GM18873 (cell line): Measurements from ENCODE around the gene SUSD4.

Experiments used
- ATAC-seq: cut with Tn5 transposase; IDR thresholded peaks from one replicate; pipeline ENCODE4 v1.9.1; 2021; ENCODE audit warnings: mild to moderate bottlenecking, moderate library complexity, moderate number of reproducible peaks; ENCODE audit not compliant: unreplicated experiment, low FRiP score

SUSD4 gene

DNA sequence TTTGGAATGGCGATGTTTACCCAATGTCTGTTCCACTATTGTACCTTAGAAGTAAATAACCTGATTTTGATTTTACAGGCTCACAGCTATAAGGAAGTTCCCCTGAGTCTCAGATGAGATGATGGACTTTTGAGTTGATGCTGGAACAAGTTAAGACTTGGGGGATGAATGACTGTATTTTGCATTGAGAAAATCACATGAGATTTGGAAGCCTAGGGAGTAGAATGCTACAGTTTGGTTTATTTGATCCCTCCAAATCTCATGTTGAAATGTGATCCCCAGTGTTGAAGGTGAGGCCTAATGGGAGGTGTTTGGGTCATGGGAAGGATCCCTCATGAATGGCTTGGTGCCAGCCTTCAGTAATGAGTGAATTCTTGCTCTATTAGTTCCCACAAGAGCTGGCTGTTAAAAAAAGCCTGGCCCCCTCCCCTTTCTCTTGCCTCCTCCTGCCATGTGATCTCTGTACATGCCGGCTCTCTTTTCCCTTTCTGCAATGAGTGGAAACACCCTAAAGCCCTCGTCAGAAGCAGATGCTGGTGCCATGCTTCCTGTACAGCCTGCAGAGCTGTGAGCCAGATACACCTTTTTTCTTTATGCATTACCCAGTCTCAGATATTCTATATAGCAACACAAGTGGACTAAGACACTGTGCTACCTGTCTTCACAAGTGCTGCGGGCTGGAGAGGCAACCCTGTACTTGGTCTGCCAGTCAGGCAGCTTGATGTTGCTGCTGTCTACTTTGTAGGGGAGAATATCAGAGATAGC, 143.9 kb downstream of the SUSD4 start:
- ATAC-seq = no peak

- ATAC-seq = no peak
Observed at GRCh38 chr1:223219318-223219635, 144.7 kb downstream of the SUSD4 start.

DNA sequence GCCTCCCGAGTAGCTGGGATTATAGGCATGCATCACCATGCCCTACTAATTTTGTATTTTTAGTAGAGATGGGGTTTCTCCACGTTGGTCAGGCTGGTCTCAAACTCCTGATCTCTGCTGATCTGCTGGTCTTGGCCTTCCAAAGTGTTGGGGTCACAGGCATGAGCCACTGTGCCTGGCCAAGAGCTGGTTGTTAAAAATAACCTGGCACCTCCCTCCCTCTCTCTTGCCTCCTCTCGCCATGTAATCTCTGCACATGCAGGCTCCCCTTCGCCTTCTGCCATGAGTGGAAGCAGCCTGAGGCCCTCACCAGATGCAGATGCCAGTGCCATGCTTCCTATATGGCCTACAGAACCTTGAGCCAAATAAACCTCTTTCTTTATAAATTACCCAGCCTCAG, 146.2 kb downstream of the SUSD4 start:
- no peak for ATAC-seq

DNA sequence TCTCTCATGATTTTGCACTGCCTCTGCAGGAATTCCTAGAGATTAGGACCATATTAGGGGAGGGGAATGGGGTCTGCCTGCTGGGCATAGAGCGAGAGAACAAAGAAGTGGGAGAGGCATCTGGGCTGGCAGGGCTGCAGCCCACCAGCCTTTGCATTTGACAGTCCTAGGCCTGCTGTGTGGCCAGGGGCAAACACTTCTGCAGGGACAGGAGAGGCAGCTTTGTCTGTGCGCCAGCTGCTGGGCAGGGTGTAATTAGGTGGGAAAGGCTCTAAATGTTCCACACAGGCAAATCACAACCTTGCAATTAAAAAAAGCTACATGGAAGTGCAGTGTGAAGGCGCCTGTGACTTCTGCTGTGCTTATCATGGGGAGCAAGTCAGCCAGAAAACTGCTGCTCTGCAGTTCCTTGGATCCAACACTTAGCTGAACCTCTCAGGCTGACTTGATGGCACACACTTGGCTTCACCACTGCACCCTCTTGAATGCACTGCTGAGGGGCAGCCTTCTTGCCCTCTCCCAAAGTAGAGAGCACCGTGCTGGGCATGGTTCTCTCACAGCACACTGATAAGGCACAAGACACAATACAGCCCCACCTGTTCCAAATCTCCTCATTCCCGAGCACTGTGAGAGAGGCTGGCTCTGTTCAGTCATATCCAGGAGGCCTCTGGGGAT, 147.3 kb downstream of the SUSD4 start:
- ATAC-seq = no peak

DNA sequence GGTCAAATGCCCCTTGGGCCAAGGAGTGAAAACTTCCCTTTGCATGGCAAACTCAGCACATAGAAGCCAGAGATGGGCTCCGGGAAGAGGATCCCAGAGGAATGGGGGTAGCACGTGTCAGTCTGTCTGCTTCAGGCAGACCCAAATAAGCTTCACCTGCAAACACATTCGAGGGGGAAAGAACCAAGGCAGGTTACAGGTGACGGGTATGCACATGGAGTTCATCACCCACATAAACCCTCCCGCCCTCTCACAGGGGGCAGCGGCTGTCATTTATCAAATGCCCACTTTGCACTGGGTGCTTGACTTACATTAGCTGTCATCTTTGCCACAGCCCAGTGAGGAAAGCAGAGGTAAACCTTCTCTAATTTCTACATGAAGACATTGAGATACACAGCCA, 147.9 kb downstream of the SUSD4 start:
- no peak for ATAC-seq

GRCh38 chr1:223215026-223215425, 148.9 kb downstream of the SUSD4 start:
- no peak for ATAC-seq

GRCh38 chr1:223214261-223214807, 149.6 kb downstream of the SUSD4 start:
- no peak for ATAC-seq

DNA sequence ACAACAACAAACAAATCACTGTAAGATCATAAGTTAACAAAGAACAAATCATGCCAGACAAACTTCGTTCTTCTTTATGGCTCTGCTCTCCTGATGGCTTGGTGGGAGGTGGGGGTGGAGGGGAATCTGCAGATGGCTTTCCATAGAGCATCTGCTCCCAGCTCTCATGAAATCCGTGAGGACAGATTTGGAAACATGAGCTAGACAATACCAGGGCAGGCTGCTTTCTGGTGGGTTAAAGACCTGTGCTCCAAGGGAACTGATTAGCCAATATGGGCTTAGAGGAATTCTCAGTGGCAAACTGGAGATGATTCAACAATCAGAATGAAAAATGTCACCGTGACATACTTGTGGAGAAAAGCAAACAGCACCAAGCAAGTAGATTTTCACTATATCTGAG, 151.5 kb downstream of the SUSD4 start:
- no peak for ATAC-seq

DNA sequence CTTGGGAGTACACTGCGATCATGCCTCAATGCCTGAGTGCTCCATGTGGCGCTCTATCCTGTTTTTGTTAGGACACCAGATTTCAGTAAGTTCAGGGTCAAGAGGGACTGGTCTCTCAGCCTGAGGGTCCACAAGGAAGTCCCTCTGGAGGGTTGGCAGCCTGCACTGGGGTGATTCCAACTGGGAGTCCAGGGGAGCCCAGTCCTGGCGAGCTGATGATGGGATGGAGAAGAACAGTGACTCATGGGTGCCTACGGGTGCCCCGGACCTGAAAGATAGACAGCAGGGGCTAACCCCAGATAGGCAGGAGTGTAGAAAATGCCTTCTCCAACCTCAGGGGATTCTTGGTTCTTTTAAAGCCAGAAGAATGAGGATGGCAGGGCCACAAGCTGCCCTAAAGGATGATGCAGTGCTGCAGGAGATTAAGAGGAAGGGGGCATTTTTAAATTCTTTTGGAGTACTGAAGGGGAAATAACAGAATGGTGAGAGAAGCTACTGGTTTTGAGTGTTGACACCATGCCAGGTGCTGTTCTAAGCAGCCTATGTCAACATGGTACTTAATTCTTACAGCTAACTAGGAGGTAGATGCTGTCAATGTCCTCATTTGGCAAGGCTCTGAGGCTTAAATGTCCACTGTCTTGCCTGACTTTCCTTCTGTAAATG, 152.5 kb downstream of the SUSD4 start:
- no peak for ATAC-seq

DNA sequence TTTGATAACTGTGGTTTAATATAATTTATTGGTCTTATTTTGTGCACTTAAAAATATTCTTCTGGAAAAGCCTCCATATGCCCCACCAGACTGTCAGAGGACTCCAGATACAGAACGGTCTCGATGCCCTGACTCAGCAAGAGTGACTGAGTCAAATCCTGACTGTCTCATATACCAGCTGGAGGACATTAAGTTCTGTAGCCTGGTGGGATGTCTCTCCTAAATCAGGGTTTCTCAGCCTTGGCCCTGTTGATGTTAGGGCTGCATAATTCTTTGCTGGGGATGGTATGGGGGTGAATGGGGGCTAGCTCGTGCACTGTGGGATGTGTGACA, 153.2 kb downstream of the SUSD4 start:
- no peak for ATAC-seq

GRCh38 chr1:223209992-223210787, 153.8 kb downstream of the SUSD4 start:
- no peak for ATAC-seq

- ATAC-seq = no peak
Observed at GRCh38 chr1:223209293-223209898, 154.6 kb downstream of the SUSD4 start.

GRCh38 chr1:223208164-223209076, 155.6 kb downstream of the SUSD4 start:
- ATAC-seq = no peak

DNA sequence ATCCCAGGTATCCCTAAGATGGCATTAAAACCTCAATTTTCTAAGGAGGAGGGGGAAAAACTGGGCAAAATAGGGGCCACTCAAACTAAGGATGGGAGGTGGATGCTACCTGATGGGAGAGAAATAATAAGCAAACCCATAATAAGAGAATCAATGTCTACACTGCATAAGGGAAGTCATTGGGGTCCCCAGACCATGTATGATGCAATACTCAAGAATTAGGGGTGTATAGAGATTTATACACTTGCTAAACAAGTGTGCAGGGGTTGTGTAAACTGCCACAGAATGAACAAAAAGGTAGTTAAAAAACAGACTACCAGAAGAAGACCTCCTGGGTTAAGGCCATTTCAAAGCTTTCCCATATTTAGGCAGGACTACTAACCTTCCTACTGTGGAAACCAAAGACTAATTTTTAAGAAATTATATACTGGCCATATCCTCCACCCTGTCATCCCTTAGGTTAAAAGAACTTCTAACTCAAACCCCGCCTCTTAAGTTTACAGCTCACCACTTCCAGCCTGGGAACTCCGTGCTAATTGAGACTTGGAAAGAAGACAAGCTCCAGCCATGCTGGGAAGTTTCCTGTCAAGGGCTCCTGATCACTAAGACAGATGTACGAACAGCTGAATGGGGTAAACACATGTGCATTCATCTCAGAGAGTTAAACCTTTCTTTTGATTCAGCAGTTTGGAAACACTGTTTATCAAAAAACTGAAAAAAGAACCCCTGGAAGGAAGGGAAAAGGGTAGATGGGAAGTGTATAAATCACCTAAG, 156.5 kb downstream of the SUSD4 start:
- no peak for ATAC-seq

DNA sequence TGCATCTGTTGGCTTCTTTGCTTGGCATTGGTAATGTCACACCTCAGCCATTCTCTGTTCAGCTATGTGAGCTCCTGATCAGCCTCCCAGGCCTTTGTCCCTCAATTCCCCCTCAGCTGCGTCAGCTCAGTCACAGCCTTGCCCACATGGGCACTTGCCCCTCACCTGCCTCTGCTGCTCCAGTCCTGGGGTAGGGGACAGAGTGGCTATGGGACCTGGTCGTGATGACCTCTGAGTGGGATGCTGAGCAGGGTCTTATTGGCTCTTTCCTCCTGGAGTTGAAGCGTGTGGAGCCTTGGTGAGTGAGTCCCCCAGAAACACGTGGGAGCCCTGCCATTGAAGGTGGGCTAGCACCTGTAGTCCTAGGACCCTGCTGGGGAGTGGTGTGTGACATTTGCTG, 159.6 kb downstream of the SUSD4 start:
- ATAC-seq = no peak

GRCh38 chr1:223203694-223204093, 160.3 kb downstream of the SUSD4 start:
- ATAC-seq = no peak

DNA sequence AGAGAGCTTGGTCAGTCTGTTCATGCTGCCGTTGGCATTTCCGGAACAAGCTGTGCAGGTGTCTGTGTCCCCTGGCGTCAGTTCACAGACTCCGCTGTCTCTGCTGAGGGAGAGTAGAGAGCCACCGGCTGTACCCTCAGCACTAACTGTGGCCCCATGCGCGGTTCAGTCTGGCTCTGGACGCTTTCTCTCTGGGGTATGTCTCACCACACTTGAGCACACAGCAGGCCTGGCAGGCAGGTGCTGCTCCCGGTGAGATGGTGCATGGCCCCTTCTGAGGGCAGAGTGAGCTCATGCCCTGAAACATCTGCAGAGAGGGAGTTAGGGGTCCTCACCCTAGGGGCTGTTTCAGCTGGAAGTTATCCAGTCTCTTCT, 161.0 kb downstream of the SUSD4 start:
- no peak for ATAC-seq

- ATAC-seq = no peak
Observed at GRCh38 chr1:223202376-223203033, 161.5 kb downstream of the SUSD4 start.
